Embryonic facial prominence (tissue), 1 donor: ENCODE measurements around the gene METTL22.

Experiments used
- DNase-seq: peaks from one replicate; pipeline ENCODE4 v3.0.0-alpha.2; 2016; ENCODE audit errors: extremely low spot score

Gene METTL22

DNA sequence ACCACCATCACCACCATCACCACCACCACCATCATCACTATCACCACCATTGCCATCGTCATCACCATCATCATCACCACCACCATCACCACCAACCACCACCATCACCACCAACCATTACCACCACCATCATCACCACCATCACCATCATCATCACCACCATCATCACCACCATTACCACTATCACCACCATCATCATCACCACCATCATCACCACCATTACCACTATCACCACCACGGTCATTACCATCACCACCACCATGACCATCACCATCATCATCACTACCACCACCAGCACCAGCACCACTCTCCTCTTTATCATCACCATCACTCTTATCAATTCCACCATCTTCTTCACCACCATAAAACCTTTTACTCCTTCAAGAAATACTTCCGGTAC is 30.0 kb upstream of the METTL22 start:
- DNase-seq: no peak

DNA sequence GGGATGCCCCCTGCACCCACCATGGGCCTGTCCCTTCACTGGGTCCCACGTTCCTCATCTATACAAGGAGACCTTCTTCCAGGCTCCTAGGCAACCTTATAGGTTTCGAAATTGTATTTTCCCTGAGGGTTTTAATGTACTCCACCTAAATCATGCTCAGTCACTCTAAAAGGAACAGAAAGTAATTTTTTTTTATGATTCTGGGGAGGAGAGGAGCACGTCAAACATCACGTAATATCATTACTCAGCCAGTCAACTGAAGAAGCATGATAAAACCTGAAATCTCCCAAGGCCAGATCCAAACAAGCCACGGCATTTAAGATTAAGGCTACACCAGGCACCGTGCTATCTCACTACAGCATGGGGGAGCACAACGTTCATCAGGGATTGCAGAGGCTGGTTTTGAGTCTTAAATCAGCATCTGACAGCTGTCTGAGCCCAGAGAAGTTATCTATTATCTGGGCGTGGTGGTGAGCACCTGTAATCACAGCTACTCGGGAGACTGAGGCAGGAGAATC is 27.3 kb upstream of the METTL22 start:
- DNase-seq: no peak

DNA sequence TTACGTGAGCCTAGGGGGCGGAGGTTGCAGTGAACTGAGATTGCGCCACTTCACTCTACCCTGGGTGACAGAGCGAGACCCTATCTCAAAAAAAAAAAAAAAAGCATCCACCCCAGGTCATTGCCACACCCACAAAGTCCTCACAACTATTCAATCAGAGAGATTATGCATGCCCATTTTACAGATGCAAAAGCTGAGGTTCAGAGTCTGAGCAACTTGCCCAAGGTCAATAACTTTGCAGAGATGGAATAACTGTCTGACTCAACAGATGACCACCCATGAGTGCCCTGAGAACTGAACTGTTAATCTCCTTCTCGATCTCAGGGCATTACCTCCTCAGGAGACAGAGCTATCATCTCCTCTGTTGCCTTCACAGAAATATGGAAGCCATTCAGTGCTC is 25.7 kb upstream of the METTL22 start:
- DNase-seq: no peak

DNA sequence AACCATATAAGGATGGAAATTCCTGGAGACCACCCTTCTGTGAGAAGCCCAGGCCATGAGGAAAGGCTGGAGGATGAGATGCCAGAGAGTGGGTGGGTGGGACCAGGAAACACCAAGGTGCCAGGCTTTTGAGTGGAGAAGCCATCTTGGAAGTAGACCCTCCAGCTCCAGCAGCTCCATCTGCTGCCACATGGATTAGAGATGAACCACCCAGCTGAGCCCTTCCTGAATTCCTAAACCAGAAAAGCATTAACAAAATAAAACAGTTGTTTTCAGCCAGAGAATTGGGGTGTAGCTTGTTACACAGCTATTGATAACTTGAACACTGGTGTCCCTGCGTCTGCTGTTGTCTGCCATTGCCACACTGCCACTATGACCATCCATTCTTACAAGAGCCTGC is 24.9 kb upstream of the METTL22 start:
- no peak for DNase-seq

DNA sequence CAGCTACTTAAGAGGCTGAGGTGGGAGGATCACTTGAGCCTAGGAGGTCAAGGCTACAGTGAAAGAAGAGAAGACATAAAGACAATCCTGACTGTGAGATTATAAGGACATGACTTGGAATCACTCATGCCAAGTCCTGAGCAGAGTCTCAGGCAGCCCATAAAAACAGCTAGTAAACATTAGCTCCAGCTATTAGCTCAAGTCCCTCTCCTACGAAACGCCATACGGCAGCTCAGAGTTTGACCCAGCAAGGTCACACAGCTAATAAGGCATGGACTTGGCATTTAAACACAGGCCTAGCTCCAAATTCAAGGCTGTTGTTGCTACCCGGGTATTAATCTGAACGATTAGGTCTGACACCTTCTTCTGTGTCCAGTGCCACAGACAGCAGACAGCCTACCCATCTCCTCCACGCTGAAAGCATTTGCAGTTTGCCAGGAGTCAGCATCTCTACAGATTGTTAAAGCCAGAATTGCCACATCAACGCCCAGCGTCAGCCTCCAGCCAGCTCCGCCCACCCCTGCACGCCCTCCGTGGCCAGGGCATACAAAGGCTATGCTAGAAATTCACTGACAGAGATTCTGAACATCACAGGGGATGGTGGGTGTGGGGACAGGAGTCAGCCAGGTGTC is 21.2 kb upstream of the METTL22 start:
- no peak for DNase-seq

DNA sequence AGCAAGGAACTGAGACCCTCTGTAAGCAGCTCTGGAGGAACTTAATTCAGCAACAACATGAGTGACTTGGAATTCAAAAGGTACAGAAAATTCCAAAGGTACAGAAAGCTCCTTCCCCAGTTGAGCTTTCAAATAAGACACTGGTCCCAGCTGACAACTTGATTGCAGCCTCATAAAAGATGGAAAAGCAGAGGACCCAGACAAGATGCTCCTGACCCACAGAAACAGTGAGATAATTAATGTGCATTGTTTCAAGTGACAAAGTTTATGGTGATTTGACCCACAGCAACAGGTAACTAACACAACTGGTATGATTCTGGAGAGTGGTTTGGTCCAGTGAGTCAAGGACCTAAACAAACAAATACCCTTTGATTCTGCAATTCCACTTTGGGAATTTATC is 15.9 kb upstream of the METTL22 start:
- DNase-seq: no peak

DNA sequence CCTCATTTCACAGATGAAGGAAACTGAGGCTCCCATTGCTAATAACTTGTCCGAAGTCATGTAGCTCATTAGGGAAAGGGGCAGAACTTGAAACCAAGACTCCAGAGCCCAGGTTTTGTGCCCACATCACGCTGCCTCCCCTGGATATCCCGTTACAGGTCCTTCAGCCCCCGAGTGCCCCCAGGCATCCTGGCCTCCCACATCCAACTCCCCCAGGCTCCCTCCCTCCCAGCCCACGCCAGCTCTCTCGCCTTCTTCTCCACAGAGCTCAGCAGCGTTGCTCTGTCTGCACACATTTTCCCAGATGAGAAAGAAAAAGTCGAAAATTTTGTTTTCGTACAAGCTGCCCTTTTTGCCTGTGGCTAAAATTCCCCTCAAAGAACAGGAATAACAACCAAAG is 14.3 kb upstream of the METTL22 start:
- DNase-seq: no peak

DNA sequence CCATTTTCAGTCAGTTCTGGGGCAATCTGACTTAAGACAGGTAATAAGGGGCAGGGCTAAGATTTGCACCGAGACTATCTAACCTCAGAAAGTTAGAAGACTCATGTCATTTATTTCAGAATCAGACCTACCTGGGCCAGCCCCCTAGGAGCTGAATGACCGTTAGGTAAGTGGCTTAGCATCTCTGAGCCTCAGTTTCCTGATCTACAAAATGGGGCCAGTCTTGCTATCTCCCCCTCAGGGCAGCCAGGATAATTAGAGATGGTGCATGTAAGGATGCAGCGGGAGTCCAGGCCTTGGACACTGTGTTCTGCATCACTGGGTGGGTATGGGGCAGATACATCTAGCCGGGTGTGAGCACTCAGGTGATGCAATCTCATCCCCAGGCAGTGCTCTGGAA is 10.4 kb upstream of the METTL22 start:
- no peak for DNase-seq

DNA sequence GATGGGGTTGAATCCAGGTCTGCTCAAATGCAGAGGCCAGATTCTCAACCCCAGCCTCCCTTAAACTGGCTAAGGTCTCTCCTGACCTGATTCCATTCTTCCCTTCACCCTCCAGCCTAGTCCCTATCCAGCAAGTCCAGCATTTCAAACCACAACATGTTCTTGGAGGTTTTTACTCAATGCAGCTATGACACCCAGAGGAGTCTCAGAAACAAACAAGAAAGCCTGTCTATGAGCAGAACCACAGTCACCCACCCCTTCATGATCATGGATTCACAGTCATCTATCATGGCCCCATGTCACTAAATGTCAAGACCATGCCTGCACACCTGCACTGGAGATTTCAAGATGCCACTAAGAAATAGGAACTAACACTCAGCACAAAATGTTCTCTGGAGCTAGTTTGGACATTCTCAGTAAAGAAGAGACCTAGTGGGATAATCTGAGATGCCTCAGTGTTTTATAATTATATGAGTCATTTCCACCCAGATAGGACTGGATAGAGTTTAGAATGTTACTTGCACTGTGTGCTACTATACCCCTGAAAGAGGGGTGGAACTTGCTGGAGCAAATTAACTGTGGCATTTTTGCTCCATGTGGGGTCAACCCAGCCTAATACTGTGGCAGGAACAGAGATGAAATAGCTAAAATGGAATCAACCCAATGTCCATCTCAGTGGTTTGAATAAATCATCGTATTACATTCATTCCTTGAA is 9.5 kb upstream of the METTL22 start:
- no peak for DNase-seq

DNA sequence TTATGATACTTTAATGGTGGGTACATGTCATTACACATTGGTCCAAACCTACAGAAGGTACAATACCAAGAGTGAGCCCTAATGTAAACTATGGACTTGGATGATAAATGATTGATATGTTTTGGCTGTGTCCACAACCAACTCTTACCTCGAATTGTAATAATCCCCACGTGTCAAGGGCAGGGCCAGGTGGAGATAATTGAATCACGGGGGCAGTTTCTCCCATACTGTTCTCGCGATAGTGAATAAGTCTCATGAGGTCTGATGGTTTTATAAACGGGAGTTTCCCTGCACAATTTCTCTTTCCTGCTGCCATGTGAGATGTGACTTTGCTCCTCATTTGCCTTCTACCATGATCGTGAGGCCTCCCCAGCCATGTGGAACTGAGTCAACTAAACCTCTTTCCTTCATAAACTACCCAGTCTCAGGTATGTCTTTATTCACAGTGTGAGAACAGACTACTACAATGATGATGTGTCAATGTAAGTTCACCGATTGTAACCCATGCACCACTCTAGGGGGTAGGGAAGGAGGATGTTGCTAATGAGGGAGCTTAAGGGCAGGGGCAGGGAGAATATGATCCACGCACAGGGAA is 7.0 kb upstream of the METTL22 start:
- no peak for DNase-seq

DNA sequence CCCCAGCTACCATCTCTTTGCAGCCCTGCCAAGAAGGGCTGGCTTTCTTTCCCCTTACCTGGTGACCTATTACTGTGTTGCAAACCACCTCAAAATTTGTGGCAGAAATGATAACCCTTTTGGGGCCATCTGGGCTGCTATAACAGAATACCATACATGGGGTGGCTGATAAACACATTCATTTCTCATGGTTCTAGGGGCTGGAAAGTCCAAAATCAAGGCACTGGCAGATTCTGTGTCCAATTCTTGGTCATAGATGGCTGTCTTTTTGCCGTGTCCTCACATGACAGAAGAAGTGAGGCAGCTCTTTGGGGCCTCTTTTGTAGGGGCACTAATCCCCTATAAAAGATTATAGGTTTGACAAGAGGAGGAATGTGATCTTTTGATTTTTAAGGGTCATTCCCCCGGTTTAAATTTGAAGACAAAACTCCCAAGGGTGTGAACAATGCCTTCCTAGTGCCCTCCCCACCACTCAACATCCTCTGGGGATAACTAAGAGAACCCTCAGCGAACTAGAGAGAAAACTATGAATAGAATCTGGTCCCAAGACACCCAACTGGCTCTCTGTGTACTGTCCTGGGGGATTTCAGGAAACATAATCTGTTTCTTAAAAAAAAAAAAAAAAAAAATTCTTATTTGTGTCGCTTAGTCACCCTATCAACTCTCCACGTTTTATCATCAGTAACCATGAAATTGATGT is 1.7 kb upstream of the METTL22 start:
- DNase-seq: no peak

DNA sequence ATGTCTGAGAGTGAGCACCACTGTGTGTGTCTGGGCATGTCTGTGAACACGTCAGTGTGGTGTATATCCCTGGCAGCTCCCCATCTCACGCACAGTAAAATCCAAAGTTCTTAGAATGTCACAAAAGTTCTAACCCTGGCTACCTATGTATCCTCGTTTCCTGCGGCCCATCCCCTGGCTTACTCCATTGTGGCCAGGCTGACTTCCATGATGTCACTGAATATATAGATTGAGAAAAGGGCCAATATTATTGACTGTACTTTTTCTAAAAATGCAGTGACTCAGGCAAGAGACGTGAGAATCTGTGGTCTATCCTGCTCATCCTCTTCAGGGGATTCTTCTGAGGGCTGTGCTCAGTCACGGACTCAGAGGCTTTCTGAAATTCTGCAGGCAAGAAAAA is 963 bp upstream of the METTL22 start:
- no peak for DNase-seq

DNA sequence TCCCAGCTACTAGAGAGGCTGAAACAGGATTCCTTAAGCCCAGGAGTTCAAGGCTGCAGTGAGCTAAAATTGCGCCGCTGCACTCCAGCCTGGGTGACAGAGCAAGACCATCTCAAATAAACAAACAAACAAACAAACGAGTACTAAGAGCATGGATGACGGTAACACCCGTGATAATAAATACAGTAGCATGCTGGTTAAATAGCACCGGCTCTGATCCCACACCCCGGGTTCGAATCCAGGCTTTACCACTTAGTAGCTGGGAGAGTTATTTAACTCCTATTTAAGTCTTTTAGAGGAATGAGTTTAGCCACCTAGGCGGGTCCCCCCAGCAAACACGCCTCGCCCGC is 301 bp upstream of the METTL22 start:
- no peak for DNase-seq

DNA sequence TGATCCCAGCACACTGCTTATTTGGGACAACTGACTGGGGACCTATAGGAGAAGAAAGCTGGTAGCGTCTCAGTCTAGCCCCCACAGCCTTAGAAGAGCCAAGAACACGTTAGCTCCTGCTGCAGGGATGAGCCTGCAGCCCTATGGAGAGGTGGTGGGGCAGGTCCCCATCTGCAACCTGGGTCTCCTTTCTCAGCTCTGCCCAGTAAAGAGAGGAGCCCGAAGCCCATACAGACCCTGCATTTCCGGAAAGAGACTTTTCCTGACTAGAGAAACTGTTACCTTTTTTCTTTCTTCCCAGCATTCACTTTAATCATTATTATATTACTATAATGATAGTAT is 788 bp downstream of the METTL22 start:
- DNase-seq: no peak

DNA sequence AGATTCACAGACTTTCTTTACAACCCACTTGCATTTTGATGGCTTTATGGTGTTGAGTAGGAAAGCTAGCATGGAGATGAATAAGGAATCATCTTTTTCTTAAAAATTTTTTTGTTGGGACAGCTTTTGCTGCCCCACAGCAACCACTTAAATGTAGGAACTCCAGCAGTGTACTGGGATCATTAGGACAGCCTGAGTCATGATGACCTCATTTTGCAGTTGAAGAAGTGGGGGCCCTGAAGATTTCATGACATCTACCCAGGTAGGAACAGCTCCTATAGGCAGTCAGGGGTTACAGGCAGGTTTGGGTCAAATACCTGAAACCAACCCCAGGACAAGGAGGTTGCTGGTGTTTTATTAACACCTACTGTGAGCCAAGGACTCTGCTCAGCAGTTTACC is 2.1 kb downstream of the METTL22 start:
- DNase-seq: no peak

DNA sequence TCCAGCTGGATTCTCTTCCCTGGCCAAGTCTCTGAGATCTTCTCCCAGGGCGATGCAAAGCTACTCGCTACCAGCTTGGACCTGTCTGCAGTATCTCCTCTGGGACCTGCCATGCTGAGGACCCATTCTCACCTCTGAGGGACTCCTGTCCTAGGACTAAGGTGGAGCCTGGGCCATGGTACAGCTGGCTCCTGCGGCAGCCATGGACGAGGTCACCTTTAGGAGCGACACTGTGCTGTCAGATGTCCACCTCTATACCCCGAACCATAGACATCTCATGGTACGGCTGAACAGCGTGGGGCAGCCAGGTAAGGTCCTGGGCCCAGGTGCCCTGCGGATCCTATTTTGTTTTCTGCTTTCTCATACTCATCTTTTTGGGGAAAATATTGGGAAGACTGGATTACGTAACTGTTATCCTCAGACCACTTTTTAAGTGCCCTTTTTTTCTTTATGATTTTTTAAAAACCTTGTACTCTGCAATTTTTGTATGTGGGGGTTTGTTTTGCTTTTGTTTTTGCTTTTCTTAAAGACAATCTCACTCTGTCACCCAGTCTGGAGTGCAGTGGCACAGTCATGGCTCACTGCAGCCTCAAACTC is 4.1 kb downstream of the METTL22 start:
- DNase-seq: no peak

DNA sequence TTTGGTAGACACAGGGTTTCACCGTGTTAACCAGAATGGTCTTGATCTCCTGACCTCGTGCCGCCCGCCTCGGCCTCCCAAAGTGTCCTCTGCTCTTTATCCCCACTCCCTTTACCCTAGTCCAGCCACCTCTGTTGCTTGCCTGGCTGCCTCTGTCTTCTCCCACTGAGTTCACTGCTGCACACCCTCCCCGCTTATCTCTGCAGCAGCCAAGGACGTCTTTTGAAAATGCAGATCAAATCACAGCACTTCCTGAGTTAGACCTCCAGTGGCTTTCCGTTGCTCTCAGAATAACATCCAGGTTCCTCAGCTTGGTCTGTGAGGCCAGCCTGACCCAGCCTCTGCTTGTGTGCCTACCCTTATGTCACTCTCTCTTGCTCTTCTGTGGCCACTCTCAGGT is 5.4 kb downstream of the METTL22 start:
- DNase-seq: no peak

DNA sequence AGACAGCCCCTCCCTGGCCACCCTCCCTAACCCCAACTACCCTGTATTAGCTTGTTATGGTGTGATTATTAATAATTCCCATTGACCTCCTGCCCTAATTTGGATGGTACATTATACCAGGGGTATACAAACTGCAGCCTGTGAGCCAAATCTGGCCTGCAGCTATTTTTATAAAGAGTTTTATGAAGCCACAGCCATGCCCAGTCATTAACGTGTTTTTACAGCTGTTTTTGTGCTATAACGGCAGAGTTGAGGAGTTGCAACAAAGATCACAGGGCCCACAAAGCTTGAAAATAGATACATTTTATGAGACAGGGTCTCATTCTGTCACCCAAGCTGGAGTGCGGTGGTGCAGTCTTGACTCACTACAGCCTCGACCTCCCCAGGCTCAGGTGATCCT is 6.0 kb downstream of the METTL22 start:
- no peak for DNase-seq

DNA sequence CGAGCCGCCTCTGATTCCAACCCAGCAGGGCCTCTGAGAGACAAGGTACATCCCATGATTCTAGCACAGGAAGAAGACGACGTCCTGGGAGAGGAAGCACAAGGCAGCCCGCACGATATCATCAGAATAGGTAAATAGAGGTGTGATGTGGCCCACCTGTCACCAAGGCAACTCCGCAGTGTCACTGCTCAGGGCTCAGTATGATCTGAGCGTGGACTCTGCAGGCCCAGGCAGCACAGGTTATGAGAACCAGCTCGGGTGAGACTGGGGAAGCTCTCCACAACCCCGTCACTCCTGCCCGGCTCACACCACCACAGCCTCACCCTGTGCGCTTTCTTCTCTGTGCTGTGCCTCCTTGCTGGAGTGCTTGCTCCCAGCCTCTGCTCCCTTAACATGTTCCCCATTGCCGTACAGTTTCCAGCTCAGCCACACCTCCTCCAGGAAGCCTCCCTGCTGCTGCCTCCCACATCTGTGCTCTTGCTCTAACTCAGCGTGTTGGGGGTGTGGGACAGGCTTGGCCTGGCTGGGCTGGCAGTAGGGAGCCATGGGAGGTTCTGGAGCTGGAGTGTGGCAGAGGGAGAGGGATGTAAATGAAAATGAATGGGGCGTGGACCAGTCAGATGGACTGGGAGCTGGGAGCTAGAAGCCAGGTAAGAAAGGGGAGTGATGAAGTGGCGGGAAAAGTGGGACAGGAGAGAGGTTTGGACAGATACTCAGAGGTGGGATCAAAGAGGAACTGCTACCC is 7.7 kb downstream of the METTL22 start:
- DNase-seq: no peak

DNA sequence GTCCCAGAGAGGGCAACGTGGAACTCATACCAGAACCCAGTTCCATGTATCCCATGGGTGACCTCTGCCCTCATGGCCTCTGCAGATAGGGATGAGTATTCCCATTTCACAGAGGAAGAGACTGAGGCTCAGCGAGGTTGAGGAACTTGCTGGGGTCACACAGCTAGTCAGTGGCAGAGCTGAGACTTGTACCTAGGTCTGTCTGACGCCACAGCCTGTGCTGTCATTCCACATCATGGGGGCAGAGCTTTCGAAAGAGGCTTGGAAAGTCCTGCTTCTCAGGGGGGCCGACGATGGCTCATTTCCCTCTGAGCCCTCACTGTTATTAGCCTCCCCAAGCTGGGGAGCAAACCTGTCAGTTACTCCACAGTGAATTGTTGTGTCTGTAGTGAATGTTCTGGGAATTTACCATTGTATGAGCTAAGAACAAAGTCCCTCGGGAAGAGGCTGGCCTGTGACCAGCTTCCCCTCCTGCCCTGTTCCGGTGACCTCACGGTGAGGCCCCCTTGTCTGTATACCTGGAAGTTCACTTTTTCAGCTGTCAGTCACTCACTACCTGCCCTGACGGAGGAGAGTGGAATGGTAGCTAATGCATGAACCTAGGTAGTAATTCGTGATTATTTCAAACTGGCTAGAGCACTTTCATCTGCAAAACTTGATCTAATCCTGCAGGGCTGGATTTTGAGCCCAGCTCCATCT is 8.9 kb downstream of the METTL22 start:
- no peak for DNase-seq

DNA sequence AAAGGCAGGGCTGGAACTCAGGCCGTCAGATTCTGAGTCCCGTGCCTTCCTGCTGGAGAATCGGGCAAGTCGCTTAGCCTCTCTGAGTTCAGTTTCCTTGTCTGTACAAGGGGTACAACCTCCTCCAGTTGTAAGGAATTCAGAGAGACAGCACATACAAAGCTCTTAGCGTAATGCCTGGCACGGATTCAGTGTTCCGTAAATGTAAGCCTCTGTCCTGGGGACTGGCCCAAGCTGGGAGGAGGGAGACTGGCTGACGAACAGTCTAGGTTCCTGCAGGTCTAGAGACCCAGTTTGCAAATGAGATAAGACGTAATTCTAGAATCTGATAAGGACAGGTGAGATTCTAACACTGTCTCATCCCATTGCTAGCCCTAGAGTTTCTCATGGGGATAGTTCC is 9.9 kb downstream of the METTL22 start:
- no peak for DNase-seq
